ENCODE measurements around the gene CORIN.

DNA sequence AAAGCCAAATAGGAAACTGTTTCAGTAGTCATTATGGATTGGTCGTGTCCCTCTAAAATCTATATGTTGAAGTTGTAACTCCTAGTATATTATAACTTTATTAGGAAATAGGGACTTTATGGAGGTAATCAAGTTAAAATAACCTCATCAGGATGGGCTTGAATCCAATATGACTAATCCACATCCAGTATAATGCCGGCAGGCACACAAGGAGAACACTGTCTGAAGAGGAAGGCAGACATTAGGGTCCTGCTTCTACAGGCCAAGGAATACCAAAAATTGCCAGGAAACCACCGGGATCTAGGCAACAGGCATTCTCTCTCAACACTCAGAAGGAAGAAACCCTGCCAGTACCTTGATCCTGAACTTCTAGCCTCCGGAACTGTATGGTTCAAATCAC is 222.5 kb downstream of the CORIN start:
- TF ChIP-seq, protein P1, sequence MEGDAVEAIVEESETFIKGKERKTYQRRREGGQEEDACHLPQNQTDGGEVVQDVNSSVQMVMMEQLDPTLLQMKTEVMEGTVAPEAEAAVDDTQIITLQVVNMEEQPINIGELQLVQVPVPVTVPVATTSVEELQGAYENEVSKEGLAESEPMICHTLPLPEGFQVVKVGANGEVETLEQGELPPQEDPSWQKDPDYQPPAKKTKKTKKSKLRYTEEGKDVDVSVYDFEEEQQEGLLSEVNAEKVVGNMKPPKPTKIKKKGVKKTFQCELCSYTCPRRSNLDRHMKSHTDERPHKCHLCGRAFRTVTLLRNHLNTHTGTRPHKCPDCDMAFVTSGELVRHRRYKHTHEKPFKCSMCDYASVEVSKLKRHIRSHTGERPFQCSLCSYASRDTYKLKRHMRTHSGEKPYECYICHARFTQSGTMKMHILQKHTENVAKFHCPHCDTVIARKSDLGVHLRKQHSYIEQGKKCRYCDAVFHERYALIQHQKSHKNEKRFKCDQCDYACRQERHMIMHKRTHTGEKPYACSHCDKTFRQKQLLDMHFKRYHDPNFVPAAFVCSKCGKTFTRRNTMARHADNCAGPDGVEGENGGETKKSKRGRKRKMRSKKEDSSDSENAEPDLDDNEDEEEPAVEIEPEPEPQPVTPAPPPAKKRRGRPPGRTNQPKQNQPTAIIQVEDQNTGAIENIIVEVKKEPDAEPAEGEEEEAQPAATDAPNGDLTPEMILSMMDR (conservative IDR thresholded peaks at IDR 0.05; ENCODE audit: low read depth, low read length), result no peak
- TF ChIP-seq POLR2A (IDR thresholded peaks at IDR 0.05; ENCODE audit: low read depth, low read length), result no peak
- no peak for TF ChIP-seq CEBPB (IDR thresholded peaks at IDR 0.05; ENCODE audit: low read depth, low read length)
